HG03575 (cell line): ENCODE data around the gene BNC2.

Source experiments
- ATAC-seq: cut with Tn5 transposase; IDR thresholded peaks from one replicate; pipeline ENCODE4 v1.9.1; 2021; ENCODE audit not compliant: unreplicated experiment, insufficient number of reproducible peaks, low FRiP score; ENCODE audit errors: extremely low read depth

Gene BNC2

GRCh38 chr9:16869882-16870595 lies 431 bp downstream of the BNC2 start:
- ATAC-seq: no peak

- ATAC-seq: no peak
These were observed 1.2 kb downstream of the BNC2 start for GRCh38 chr9:16869131-16869881.

GRCh38 chr9:16868701-16869100 lies 1.8 kb downstream of the BNC2 start:
- no peak for ATAC-seq

GRCh38 chr9:16867576-16868311 lies 2.7 kb downstream of the BNC2 start:
- no peak for ATAC-seq

GRCh38 chr9:16866587-16866986 lies 3.9 kb downstream of the BNC2 start:
- no peak for ATAC-seq

GRCh38 chr9:16864649-16865434 lies 5.6 kb downstream of the BNC2 start:
- ATAC-seq: no peak

GRCh38 chr9:16848179-16848578 lies 22.3 kb downstream of the BNC2 start:
- ATAC-seq: no peak

- ATAC-seq: no peak
These were observed 23.5 kb downstream of the BNC2 start for GRCh38 chr9:16846986-16847385.

GRCh38 chr9:16846367-16846766 lies 24.1 kb downstream of the BNC2 start:
- ATAC-seq: no peak

- ATAC-seq: no peak
These were observed 35.7 kb downstream of the BNC2 start for GRCh38 chr9:16834817-16835216.

- ATAC-seq: no peak
These were observed 37.1 kb downstream of the BNC2 start for GRCh38 chr9:16833296-16833835.

GRCh38 chr9:16832101-16832500 lies 38.4 kb downstream of the BNC2 start:
- ATAC-seq: no peak

- no peak for ATAC-seq
These were observed 39.7 kb downstream of the BNC2 start for GRCh38 chr9:16830806-16831205.

- ATAC-seq: no peak
These were observed 41.9 kb downstream of the BNC2 start for GRCh38 chr9:16828340-16829281.

- ATAC-seq: no peak
These were observed 44.4 kb downstream of the BNC2 start for GRCh38 chr9:16825971-16826625.

GRCh38 chr9:16825331-16825725 lies 45.1 kb downstream of the BNC2 start:
- ATAC-seq: no peak

GRCh38 chr9:16824545-16825330 lies 45.7 kb downstream of the BNC2 start:
- ATAC-seq: no peak
